H1 (cell line): ENCODE measurements around the gene AGT. TPM values are rescaled to one million over a fixed set of nuclear protein-coding genes. Genes with fewer than 3 reads are reported as not detected.

ENCODE experiments used
- PHF8 ChIP-seq: fragments of 200-600 bp; sonication (generic); conservative IDR thresholded peaks from 2 replicates; pipeline ENCODE4 v1.7.1; 2012; ENCODE audit warnings: low read depth, mild to moderate bottlenecking, inconsistent platforms, low read length, moderate library complexity
- polyA plus RNA-seq, 7 experiments: library from polyadenylated mRNA; depleted of rRNA in 3 of 7; stranded (reverse) in 5 of 7; unstranded in 2 of 7; fragments of >200 nt in 5 of 7; fragments of 200-250 nt in 2 of 7; gene quantifications; 1 replicate in 5 of 7; 2 replicates in 1 of 7; 4 replicates in 1 of 7; pipeline versions ENCODE4 v1.2.1 to v1.2.3, GENCODE V29; 2011 to 2013; ENCODE audit warnings: missing spikeins in 2 of 7, mixed read lengths in 2 of 7
- total RNA-seq: library from RNA; stranded (reverse); fragmentation: NEBNext Ultra II Directional; extraction: Animal tissue kit (Norgen Biotek cat#: 25700); gene quantifications from 2 replicates; pipeline ENCODE4 v1.2.1, GENCODE V29; 2021

Gene AGT
- total and polyA plus RNA-seq, 2 of the 8 experiments (the other 6 are each of a cell fraction or from before 2014, with no cell fraction given) = 0.20 TPM; not detected in 1

GRCh38 chr1:230750986-230751625 is 37.2 kb upstream of the AGT start (continued):
- TF ChIP-seq PHF8 = no peak
- TF ChIP-seq, all 59 proteins: peak for 0
